ENCODE results near the gene ADISSP. TPM values are rescaled to one million over a fixed set of nuclear protein-coding genes. Genes with fewer than 3 reads are reported as not detected.
"Not testable (repeated sequence)": the region's sequence is repeated elsewhere in the genome, so short reads cannot be mapped to it uniquely, and the experiment has no call there.

The ADISSP gene
- total RNA-seq, 1 experiment from 2014 or later = 80.3 TPM

DNA sequence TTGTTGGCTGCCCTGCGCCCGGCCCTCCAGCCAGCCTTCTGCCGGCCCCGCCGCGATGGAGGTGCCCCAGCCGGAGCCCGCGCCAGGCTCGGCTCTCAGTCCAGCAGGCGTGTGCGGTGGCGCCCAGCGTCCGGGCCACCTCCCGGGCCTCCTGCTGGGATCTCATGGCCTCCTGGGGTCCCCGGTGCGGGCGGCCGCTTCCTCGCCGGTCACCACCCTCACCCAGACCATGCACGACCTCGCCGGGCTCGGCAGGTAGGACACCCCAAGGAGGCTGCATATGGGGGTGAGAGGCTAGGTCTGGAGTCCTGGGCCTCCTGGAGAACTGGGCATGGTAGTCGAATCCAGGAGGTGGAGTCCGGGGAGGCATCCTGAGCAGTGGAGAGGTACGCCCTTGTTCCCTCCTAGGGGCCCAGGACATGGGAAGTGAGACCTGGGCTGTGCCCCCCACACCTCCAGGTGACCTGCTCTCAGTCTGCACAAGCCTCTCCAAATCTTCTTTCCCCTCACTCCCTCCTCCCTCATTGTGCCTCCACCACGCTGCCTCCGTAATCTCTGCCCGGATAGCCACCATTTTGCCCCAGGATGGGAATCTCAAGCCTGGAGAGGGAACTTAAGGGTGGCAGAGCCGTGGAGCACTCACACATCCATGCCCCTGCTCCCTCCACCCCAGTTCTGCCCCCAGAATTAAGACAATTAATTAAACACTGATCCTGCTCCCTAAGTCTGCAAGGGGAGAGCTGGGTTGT, 29.1 kb upstream of the ADISSP start:
- Histone ChIP-seq H3K36me3 (ENCODE audit: insufficient read depth, low read length, poor library complexity, severe bottlenecking) (peaks cover 43% of the 10 kb centered on the region), H3K27ac (ENCODE audit: low read depth, low read length, poor library complexity, severe bottlenecking) (peak overlapping the region; percentile 91), H3K4me1 (ENCODE audit: insufficient read depth, low read length, poor library complexity, severe bottlenecking) (peaks cover 27% of the 10 kb centered on the region), H3K4me3 (ENCODE audit: low read depth, low read length, poor library complexity, severe bottlenecking) (peak overlapping the region; percentile 97), H3K27me3 (replicated peaks; ENCODE audit: insufficient read depth, low read depth, low read length, poor library complexity) (no peaks in the 10 kb centered on the region), H3K9me3 (ENCODE audit: low read depth, low read length, poor library complexity, severe bottlenecking) (no peaks in the 10 kb centered on the region)
- DNase-seq (ENCODE audit: low spot score) = no peak
- ChIA-PET CTCF (interaction anchor here (0.6 kb wide), 1 partner anchor 105 kb away, joined by 7 read pairs; no protein-coding TSS in a partner anchor), POLR2A (ENCODE audit: low non-redundant PET) (interaction anchor here (1.0 kb wide), 1 partner anchor 10 kb away, joined by 4 read pairs; the partner anchor contains the start of gene CENPB)
- TF ChIP-seq, protein P1, sequence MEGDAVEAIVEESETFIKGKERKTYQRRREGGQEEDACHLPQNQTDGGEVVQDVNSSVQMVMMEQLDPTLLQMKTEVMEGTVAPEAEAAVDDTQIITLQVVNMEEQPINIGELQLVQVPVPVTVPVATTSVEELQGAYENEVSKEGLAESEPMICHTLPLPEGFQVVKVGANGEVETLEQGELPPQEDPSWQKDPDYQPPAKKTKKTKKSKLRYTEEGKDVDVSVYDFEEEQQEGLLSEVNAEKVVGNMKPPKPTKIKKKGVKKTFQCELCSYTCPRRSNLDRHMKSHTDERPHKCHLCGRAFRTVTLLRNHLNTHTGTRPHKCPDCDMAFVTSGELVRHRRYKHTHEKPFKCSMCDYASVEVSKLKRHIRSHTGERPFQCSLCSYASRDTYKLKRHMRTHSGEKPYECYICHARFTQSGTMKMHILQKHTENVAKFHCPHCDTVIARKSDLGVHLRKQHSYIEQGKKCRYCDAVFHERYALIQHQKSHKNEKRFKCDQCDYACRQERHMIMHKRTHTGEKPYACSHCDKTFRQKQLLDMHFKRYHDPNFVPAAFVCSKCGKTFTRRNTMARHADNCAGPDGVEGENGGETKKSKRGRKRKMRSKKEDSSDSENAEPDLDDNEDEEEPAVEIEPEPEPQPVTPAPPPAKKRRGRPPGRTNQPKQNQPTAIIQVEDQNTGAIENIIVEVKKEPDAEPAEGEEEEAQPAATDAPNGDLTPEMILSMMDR (conservative IDR thresholded peaks at IDR 0.05; ENCODE audit: low read depth, low read length) = no peak
- TF ChIP-seq EZH2 (IDR thresholded peaks at IDR 0.05; ENCODE audit: borderline replicate concordance, low read depth, low read length, poor library complexity, severe bottlenecking) = no peak
- no TSS peak for BruUV-seq (replicated peaks)
- intact Hi-C loops (cut with micrococcal nuclease; ENCODE audit: unreplicated experiment) = no loop called here

DNA sequence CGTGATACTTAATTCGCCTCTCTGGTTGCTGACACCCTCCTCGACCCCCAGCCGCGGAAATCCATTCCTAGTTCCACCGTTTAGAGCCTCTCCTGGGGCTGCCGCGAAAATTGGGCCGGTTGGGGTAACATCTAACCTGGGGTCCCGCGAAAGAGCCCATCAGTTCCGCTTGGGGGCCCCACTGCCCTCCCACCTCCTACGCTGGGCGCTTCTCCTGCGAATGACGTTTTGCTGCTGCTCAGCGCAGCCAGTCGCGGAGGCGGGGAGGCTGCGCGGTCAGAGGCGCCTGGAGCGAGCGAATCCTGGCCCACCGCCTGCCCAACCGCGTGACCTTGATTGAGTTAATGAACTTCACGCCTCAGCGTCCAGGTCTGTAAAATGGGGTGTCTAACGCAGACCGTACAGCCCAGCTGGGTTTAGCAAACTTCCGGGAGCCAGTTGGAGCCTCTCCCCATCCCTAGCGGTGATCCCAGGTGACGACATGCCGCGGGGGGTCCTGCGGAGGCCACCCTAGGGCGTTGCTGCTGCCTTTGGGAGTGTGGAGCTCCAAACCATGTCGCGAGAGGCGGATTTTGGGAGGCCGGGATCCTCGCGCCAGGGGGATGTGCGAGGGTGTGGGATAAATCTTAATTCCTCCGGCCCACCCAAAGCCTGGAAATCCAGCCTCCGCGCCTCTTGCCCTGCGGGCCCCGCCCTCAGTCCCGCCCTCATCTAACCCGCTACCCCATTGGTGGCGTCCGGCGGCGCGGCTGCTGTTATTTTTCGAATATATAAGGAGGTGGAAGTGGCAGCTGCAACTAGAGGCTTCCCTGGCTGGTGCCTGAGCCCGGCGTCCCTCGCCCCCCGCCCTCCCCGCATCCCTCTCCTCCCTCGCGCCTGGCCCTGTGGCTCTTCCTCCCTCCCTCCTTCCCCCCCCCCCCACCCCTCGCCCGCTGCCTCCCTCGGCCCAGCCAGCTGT, 28.2 kb upstream of the ADISSP start, which contains the start of gene CDC25B:
TSS of gene CDC25B (plus strand) at position 800 of the 958 bp plus-strand sequence. CDS start 222 bp downstream, outside the sequence.
- ChIA-PET CTCF (interaction anchor here (0.6 to 0.9 kb wide), 2 partner anchors 9 to 104 kb away, joined by 6 to 7 read pairs; partner anchors contain the start of gene CENPB), POLR2A (ENCODE audit: low non-redundant PET) (interaction anchor here (1.0 kb wide), 1 partner anchor 9 kb away, joined by 4 read pairs; the partner anchor contains the start of gene CENPB)
- Histone ChIP-seq H3K4me3 (ENCODE audit: low read depth, low read length, poor library complexity, severe bottlenecking) (peak within 1 kb of the TSS; percentile 97), H3K27me3 (replicated peaks; ENCODE audit: insufficient read depth, low read depth, low read length, poor library complexity) (no peaks in the 10 kb centered on the region), H3K4me1 (ENCODE audit: insufficient read depth, low read length, poor library complexity, severe bottlenecking) (peaks cover 27% of the 10 kb centered on the region), H3K27ac (ENCODE audit: low read depth, low read length, poor library complexity, severe bottlenecking) (peak within 1 kb of the TSS; percentile 91), H3K9me3 (ENCODE audit: low read depth, low read length, poor library complexity, severe bottlenecking) (no peaks in the 10 kb centered on the region), H3K36me3 (ENCODE audit: insufficient read depth, low read length, poor library complexity, severe bottlenecking) (peaks cover 34% of the 10 kb centered on the region)
- TSS peak; percentile 88 for BruUV-seq (replicated peaks)
- intact Hi-C loops (cut with micrococcal nuclease; ENCODE audit: unreplicated experiment) = no loop called here
- peak; percentile 97 for DNase-seq (ENCODE audit: low spot score)
- TF ChIP-seq, protein P1 (conservative IDR thresholded peaks at IDR 0.05; ENCODE audit: low read depth, low read length) = peak; percentile 37
- no peak for TF ChIP-seq EZH2 (IDR thresholded peaks at IDR 0.05; ENCODE audit: borderline replicate concordance, low read depth, low read length, poor library complexity, severe bottlenecking)

DNA sequence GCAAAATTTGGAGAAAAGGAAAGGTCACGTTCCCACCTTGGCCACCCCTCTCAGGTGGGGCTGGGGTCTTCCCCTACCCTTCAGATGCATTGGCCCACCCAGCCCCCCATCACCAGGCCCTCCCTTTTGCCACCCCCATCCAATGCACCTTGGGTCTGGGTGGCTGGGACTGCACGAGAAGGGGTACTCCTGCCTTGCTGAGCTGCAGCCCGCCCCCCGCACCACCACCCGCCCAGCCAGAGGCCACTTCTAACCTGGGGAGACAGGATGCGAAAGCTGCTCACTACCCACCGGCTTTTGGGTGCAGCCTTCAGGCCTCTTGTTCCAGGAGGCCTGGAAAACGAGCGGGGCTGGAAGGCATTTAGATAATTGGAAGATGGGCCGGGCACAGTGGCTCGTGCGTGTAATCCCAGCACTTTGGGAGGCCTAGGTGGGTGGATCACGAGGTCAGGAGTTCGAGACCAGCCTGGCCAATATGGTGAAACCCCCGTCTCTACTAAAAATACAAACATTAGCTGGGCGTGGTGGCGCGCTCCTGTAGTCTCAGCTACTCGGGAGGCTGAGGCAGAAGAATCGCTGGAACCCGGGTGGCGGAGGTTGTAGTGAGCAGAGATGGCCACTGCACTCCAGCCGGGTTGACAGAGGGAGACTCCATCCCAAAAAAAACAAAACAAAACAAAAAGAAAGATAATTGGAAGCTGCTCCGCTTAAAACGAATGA, 27.3 kb upstream of the ADISSP start:
- H3K4me3 ChIP-seq (ENCODE audit: low read depth, low read length, poor library complexity, severe bottlenecking) = peak overlapping the region; percentile 97
- POLR2A ChIA-PET (ENCODE audit: low non-redundant PET) = no interaction called here
- no TSS peak for BruUV-seq (replicated peaks)

DNA sequence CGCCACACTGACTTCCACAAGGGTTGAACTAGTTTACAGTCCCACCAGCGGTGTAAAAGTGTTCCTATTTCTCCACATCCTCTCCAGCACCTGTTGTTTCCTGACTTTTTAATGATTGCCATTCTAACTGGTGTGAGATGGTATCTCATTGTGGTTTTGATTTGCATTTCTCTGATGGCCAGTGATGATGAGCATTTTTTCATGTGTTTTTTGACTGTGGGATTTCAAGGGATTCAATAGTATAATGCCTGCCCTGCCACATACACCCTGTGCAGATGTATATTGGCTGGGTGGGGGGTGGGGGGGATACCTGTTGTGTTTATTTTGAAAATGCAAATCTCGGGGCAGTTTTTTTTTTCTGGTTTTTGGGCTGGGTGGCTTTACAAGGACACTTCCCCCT, 26.6 kb upstream of the ADISSP start:
- BruUV-seq (replicated peaks); H3K9me3 ChIP-seq (ENCODE audit: low read depth, low read length, poor library complexity, severe bottlenecking); DNase-seq (ENCODE audit: low spot score); H3K27me3 ChIP-seq (replicated peaks; ENCODE audit: insufficient read depth, low read depth, low read length, poor library complexity); POLR2A ChIA-PET (ENCODE audit: low non-redundant PET); intact Hi-C loops (cut with micrococcal nuclease; ENCODE audit: unreplicated experiment); H3K4me3 ChIP-seq (ENCODE audit: low read depth, low read length, poor library complexity, severe bottlenecking); CTCF ChIA-PET; H3K27ac ChIP-seq (ENCODE audit: low read depth, low read length, poor library complexity, severe bottlenecking): not testable (repeated sequence)
- Histone ChIP-seq H3K36me3 (ENCODE audit: insufficient read depth, low read length, poor library complexity, severe bottlenecking) (peaks cover 18% of the 10 kb centered on the region), H3K4me1 (ENCODE audit: insufficient read depth, low read length, poor library complexity, severe bottlenecking) (peaks cover 22% of the 10 kb centered on the region)

More for the DNA sequence above, 27.3 kb upstream of the ADISSP start:
- no peak for TF ChIP-seq EZH2 (IDR thresholded peaks at IDR 0.05; ENCODE audit: borderline replicate concordance, low read depth, low read length, poor library complexity, severe bottlenecking)
- TF ChIP-seq, protein P1 (conservative IDR thresholded peaks at IDR 0.05; ENCODE audit: low read depth, low read length) = no peak
- H3K27me3 ChIP-seq (replicated peaks; ENCODE audit: insufficient read depth, low read depth, low read length, poor library complexity) = no peaks in the 10 kb centered on the region
- peaks cover 27% of the 10 kb centered on the region for H3K4me1 ChIP-seq (ENCODE audit: insufficient read depth, low read length, poor library complexity, severe bottlenecking)
- H3K27ac ChIP-seq (ENCODE audit: low read depth, low read length, poor library complexity, severe bottlenecking) = peak overlapping the region; percentile 90
- H3K36me3 ChIP-seq (ENCODE audit: insufficient read depth, low read length, poor library complexity, severe bottlenecking) = peaks cover 25% of the 10 kb centered on the region
- CTCF ChIA-PET = interaction anchor here (0.8 to 0.9 kb wide), 2 partner anchors 8 to 24 kb away, joined by 5 to 6 read pairs; partner anchors contain the start of gene CENPB
- intact Hi-C loops (cut with micrococcal nuclease; ENCODE audit: unreplicated experiment) = no loop called here
- DNase-seq (ENCODE audit: low spot score) = no peak
- H3K9me3 ChIP-seq (ENCODE audit: low read depth, low read length, poor library complexity, severe bottlenecking) = no peaks in the 10 kb centered on the region
